IPS-NIHi7 (cell line): ENCODE measurements around the gene PAEP.
"Not testable (repeated sequence)": the region's sequence is repeated elsewhere in the genome, so short reads cannot be mapped to it uniquely, and the experiment has no call there.

Experiments
- DNase-seq: peaks from one replicate; pipeline ENCODE4 v3.0.0; 2012; ENCODE audit warnings: mixed read lengths; ENCODE audit errors: extremely low spot score

PAEP gene

GRCh38 chr9:135561391-135562234 lies at the start of gene PAEP:
TSS of gene PAEP (plus strand) at chr9:135561756.
- no peak for DNase-seq

GRCh38 chr9:135512241-135512603 lies 49.3 kb upstream of the PAEP start:
- no peak for DNase-seq

- peak; percentile 1 for DNase-seq
Measured at GRCh38 chr9:135512904-135513303, 48.7 kb upstream of the PAEP start.

GRCh38 chr9:135513351-135513846 lies 48.2 kb upstream of the PAEP start:
- peak; percentile 6 for DNase-seq

GRCh38 chr9:135513906-135514305 lies 47.6 kb upstream of the PAEP start:
- not testable (repeated sequence) for DNase-seq

GRCh38 chr9:135514342-135515082 lies 47.0 kb upstream of the PAEP start:
- DNase-seq = peak; percentile 4

GRCh38 chr9:135515083-135515951 lies 46.2 kb upstream of the PAEP start:
- DNase-seq = peak; percentile 2

- DNase-seq = peak; percentile 1
Measured at GRCh38 chr9:135516132-135516860, 45.3 kb upstream of the PAEP start.

GRCh38 chr9:135517407-135517822 lies 44.1 kb upstream of the PAEP start:
- peak; percentile 1 for DNase-seq

GRCh38 chr9:135519179-135519971 lies 42.2 kb upstream of the PAEP start:
- no peak for DNase-seq

GRCh38 chr9:135520916-135521607 lies 40.5 kb upstream of the PAEP start, which contains the start of gene LCN1:
TSS of gene LCN1 (plus strand) at chr9:135521440. CDS start at chr9:135521498, 58 bp downstream.
- DNase-seq = peak; percentile 2

- peak; percentile 2 for DNase-seq
Measured at GRCh38 chr9:135521608-135522095, 39.9 kb upstream of the PAEP start.

- DNase-seq = peak; percentile 7
Measured at GRCh38 chr9:135522137-135522877, 39.2 kb upstream of the PAEP start.

- DNase-seq = peak; percentile 44
Measured at GRCh38 chr9:135522931-135523330, 38.6 kb upstream of the PAEP start.

- DNase-seq = peak; percentile 19
Measured at GRCh38 chr9:135523521-135524129, 37.9 kb upstream of the PAEP start.

- peak; percentile 9 for DNase-seq
Measured at GRCh38 chr9:135524130-135524861, 37.3 kb upstream of the PAEP start.
